ENCODE measurements around the gene FA2H.
"Not testable (repeated sequence)": the region's sequence is repeated elsewhere in the genome, so short reads cannot be mapped to it uniquely, and the experiment has no call there.

Gene FA2H

DNA sequence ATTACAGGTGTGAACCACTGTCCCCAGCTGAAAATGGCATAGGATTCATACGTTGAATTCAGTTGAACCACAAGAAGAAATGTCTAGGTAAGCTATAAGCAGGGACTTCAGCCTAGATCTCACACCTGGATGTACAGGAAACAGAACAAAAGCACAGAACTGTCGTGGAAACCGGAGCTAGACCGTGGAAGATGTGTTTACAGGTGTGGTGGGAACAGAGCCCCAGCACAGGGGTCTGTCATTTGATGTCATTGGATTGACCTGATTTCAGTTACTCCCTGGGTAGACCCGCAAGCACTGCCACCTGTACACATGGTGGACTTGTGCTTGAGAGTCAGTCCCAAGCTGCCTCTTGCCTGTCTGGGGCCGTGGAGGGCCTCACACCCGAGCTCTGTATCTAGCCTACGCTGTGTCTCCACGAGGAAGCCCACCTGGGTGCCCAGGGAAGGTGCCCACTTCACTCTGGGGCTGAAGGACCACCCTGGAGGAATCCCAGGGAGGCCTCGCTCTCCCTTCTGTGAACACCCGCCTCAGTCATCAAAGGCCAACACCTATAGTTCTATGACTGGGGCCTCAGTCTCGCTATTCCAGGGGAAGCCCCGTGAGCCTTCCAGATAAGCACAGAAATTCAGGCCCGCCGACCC, 41.8 kb downstream of the FA2H start:
- no peaks in the 10 kb centered on the region; a peak in 1 of 22 replicates for H4K20me1 ChIP-seq
- no peaks in the 10 kb centered on the region for H3K9me3 ChIP-seq (replicated peaks in 1 of 11)
- H3K4me2 ChIP-seq = no peak overlapping the region
- no peak for TF ChIP-seq Cebpa-rat (IDR thresholded peaks at IDR 0.05)
- H3K9ac ChIP-seq = no peak overlapping the region
- no peak overlapping the region for H3K4me3 ChIP-seq
- H3K4me1 ChIP-seq = peaks cover 6 to 40% (median 31%) of the 10 kb centered on the region in 10 experiments; a peak in 17 of 20 replicates
- no peak overlapping the region for H3K27ac ChIP-seq
- H3K27me3 ChIP-seq = no peaks in the 10 kb centered on the region
- no peaks in the 10 kb centered on the region for H3K36me3 ChIP-seq

DNA sequence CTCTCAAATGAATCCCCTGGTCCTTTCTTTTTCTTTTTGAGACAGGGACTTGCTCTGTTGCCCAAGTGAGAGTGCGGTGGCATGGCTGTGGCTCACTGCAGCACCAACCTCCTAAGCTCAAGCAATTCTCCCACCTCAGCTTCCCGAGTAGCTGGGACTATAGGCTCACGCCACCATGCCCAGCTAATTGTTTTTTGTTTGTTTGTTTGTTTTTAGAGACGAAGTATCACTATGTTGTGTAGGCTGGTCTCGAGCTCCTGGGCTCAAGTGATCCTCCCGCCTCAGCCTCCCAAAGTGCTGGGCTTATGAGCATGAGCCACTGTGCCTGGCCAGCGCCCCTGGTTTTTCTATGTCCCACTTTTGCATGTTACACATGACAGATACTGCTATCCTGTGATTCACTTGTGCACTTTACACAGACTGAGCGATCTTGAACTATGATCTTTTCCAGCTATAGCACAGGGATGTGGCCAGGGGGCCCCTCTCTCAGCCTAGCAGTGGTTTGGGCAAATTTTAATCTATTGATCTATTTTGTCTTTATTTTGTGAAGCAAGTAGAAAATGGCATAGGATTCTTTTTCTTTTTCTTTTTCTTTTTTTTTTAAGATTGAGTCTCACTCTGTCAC, 42.7 kb downstream of the FA2H start:
- H3K4me1 ChIP-seq = peaks cover 6 to 31% (median 23%) of the 10 kb centered on the region in 10 experiments; a peak in 17 of 20 replicates
- H3K9me3 ChIP-seq (replicated peaks in 1 of 11) = peaks cover 2 to 7% (median 4%) of the 10 kb centered on the region in 11 experiments; a peak in 20 of 22 replicates
- H3K4me2 ChIP-seq = no peak overlapping the region
- H4K20me1 ChIP-seq = no peaks in the 10 kb centered on the region
- H3K9ac ChIP-seq = no peak overlapping the region
- TF ChIP-seq Cebpa-rat (IDR thresholded peaks at IDR 0.05) = no peak
- no peaks in the 10 kb centered on the region for H3K27me3 ChIP-seq
- no peaks in the 10 kb centered on the region for H3K36me3 ChIP-seq
- H3K27ac ChIP-seq = no peak overlapping the region
- no peak overlapping the region for H3K4me3 ChIP-seq

DNA sequence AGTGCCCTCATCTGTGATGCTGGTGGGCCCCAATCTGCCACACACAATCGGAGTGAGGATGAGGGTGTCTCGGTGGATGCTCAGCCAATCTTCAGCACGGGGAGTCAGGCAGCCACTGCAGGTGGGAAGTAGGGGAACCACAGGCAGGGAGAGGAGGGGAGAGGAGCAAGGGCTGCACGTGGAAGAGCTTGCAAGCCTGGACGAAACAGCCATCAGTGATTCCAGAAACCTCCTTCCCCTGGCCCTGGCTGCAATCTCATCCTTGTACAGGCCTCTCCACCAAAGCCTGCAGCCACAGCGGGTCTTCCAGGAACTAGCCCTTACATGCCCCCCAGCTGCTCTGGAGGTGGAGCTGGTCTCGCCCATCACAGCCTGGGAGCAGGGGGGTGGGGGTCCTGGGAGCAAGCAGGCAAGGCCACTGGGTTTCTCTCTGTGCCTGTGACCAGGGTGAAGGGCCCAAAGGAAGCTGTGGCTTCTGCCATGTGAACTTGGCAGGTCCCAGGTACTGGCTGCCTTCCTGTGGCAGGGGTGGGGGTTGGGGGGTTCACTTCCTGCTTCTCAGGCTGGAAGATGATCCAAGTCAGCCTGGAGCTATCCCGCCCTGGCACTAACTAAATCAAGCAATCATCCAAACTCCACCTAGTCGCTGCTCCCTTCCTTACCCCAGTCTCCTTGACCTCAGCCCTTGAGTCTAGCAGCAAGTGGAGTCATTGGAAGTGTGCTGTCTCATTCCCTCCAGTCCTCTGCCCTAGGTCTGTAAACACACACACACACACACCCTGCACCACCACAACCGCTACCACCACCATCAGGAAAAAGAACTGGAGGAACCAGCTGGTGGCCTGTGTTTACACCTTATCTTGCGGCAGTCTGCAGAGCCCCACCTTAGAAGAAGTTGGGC, 44.6 kb downstream of the FA2H start:
- Histone ChIP-seq H3K27me3 (no peaks in the 10 kb centered on the region), H3K4me2 (peak overlapping the region; percentile 18 to 83 (median 63); a peak in 20 of 22 replicates), H3K9me3 (replicated peaks in 1 of 11) (peaks cover 6 to 12% (median 10%) of the 10 kb centered on the region in 11 experiments; a peak in 20 of 22 replicates), H3K4me1 (peaks cover 6 to 20% (median 12%) of the 10 kb centered on the region in 10 experiments; a peak in 17 of 20 replicates), H3K4me3 (no peak overlapping the region), H3K9ac (peak overlapping the region in 2 of 11 experiments; percentile 3 to 29; a peak in 2 of 22 replicates), H3K36me3 (no peaks in the 10 kb centered on the region), H4K20me1 (no peaks in the 10 kb centered on the region), H3K27ac (peak overlapping the region in 3 of 11 experiments; percentile 8 to 20 (median 20); a peak in 2 of 22 replicates)
- no peak for TF ChIP-seq Cebpa-rat (IDR thresholded peaks at IDR 0.05)

DNA sequence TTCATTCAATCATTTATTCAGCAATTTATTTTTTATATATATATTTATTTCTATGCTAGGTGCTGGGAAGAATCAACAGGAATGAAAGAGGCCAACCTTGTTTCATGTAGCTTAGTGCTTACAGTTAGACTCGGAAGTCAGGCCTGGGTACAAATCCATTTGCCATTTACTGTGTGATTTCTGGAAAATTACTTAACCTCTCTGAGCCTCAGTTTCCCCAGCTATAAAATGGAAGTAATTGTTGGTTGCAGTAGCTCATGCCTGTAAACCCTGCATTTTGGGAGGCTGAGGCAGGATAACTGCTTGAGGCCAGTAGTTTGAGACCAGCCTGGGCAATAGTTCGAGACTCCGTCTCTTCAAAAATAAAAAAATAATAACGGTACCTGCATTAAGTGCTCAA, 46.7 kb downstream of the FA2H start:
- H3K36me3 ChIP-seq = no peaks in the 10 kb centered on the region
- no peak for TF ChIP-seq Cebpa-rat (IDR thresholded peaks at IDR 0.05)
- peaks cover 6 to 12% (median 10%) of the 10 kb centered on the region in 11 experiments; a peak in 20 of 22 replicates for H3K9me3 ChIP-seq (replicated peaks in 1 of 11)
- no peaks in the 10 kb centered on the region for H4K20me1 ChIP-seq
- no peak overlapping the region for H3K27ac ChIP-seq
- no peak overlapping the region for H3K4me2 ChIP-seq
- H3K27me3 ChIP-seq = no peaks in the 10 kb centered on the region
- no peak overlapping the region for H3K9ac ChIP-seq
- no peak overlapping the region for H3K4me3 ChIP-seq
- peaks cover 12 to 24% (median 20%) of the 10 kb centered on the region in 10 experiments for H3K4me1 ChIP-seq

DNA sequence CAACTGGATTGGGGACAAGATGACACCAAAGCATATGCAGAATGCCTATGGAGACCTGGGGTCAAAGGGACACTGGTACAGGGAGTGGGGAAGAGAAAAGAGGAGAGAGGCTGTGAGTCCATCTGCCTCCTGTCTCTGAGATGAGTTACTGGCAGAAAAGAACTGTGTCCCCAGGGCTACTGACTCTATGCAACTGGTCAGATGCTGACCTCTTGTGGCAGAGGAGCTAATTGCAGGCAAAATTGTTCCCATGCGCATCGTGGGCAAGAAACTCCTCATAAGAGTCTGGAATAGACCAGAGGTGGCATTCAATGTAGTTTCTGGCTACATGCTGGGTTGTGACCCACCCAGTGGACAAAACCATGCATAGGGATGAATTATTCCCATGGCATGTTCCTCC, 47.9 kb downstream of the FA2H start:
- Histone ChIP-seq H3K4me3 (no peak overlapping the region), H3K9ac (no peak overlapping the region), H4K20me1 (no peaks in the 10 kb centered on the region), H3K4me1 (peaks cover 13 to 32% (median 25%) of the 10 kb centered on the region in 10 experiments), H3K27me3 (no peaks in the 10 kb centered on the region), H3K9me3 (replicated peaks in 1 of 11) (peaks cover 6 to 12% (median 10%) of the 10 kb centered on the region in 11 experiments; a peak in 20 of 22 replicates), H3K36me3 (no peaks in the 10 kb centered on the region), H3K27ac (no peak overlapping the region), H3K4me2 (no peak overlapping the region)
- no peak for TF ChIP-seq Cebpa-rat (IDR thresholded peaks at IDR 0.05)

DNA sequence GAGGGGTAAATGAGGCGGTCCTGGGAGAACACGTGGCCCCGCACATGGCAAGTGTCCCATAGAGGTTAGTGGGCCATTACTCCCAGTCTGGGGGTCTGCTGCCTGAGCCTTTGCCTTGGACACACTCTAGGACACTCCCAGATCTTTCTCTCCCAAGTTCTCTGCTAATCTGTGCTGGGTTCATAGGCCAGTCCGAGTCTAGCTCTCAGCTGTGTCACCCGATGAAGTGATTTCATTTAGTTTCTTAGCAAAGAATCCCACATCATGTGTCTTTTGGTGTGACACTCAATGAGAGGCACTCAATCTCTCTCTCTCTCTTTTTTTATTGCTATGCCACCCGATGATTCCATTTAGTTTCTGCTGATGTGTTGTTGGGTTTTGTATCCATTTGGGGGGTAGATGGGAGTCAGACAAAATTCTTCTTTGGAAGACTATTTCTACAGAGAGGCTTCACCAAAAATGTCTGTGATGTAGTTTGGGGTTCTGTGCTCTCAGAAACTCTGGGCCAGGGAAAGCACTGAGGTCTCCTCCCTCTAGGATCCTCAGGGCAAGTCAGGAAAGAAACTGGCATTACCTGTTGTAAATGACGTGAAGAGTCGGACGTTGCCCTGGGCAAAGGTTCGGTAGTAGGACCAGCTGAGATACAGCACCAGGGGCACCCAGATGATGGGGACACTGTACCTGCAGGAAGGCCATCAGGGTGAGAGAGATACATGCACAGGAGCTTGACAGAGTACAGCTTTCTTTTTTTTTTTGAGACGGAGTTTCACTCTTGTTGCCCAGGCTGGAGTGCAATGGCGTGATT, 48.8 kb downstream of the FA2H start:
- Histone ChIP-seq H3K27me3 (no peaks in the 10 kb centered on the region), H3K9me3 (replicated peaks in 1 of 11) (peaks cover 6 to 12% (median 10%) of the 10 kb centered on the region in 11 experiments; a peak in 20 of 22 replicates), H3K4me1 (peaks cover 19 to 37% (median 28%) of the 10 kb centered on the region in 10 experiments), H4K20me1 (no peaks in the 10 kb centered on the region), H3K9ac (no peak overlapping the region), H3K27ac (no peak overlapping the region), H3K4me2 (no peak overlapping the region), H3K36me3 (no peaks in the 10 kb centered on the region), H3K4me3 (no peak overlapping the region)
- TF ChIP-seq Cebpa-rat (IDR thresholded peaks at IDR 0.05) = no peak

DNA sequence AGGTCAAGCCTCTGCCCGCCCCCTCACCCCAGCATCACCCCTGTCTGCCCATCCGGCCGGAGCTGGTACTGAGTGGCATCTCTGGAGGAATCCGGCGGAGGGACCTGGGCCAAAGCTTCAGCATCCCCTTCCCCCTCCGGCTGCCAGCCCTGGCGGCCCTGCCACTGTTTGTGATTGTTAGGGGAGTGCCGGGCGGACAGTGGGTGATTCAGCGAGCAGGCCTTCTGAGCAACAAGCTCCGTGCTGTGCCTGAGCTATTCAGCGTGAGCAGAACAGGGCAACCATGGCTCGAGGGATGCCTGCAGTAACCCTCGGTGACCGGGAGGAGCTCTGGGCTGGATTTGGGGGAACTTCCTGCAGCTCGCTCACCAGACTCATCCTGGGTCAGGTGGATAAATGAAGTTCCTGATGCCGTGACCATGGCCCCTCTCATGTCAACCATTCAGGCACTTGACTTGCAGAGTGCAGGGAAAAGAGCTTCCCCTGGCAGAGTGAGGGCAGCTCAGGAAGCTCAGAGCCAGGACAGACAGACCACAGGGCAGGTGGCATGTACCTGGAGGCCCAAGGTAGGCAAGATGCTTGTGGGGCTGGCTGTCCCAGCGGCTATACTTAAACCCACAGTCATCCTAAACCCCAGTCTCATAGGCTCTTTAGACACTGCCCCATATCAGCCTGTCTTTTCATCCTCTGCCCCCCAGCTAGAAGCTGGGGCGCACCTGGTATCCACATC, 49.6 kb downstream of the FA2H start:
- H3K9me3 ChIP-seq (replicated peaks in 1 of 11) = peaks cover 6 to 12% (median 10%) of the 10 kb centered on the region in 11 experiments; a peak in 20 of 22 replicates
- TF ChIP-seq Cebpa-rat (IDR thresholded peaks at IDR 0.05) = no peak
- H3K9ac ChIP-seq = no peak overlapping the region
- H3K4me1 ChIP-seq = peaks cover 14 to 31% (median 22%) of the 10 kb centered on the region in 10 experiments
- H3K27me3 ChIP-seq = no peaks in the 10 kb centered on the region
- no peak overlapping the region for H3K27ac ChIP-seq
- no peaks in the 10 kb centered on the region for H4K20me1 ChIP-seq
- H3K4me3 ChIP-seq = no peak overlapping the region
- no peak overlapping the region for H3K4me2 ChIP-seq
- no peaks in the 10 kb centered on the region for H3K36me3 ChIP-seq

DNA sequence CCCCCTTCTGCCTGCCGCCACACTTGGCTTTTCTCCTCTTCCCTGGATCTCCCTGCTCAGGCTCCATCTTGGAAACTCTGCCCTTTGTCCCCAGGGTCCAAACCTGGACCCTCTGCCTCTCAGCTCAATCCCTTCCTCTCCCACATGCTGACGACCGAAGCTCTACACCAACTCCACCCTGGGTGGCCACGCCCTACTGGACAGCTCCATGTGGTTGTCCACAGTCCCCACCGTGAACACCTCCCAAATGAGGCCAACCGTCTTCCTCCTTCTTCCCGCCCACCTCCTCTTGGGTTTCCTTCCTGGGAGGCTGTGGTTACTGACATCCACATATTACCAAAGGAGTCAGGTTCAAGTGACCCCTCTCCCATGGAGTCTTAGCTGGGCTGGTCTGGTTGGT, 51.4 kb downstream of the FA2H start:
- Histone ChIP-seq H3K36me3 (no peaks in the 10 kb centered on the region), H3K27me3 (no peaks in the 10 kb centered on the region), H3K4me1 (peaks cover 8 to 25% (median 18%) of the 10 kb centered on the region in 10 experiments), H3K9me3 (replicated peaks in 1 of 11) (peaks cover 6 to 12% (median 10%) of the 10 kb centered on the region in 11 experiments; a peak in 20 of 22 replicates), H4K20me1 (no peaks in the 10 kb centered on the region), H3K4me2 (peak overlapping the region; percentile 46 to 75 (median 64); a peak in 20 of 22 replicates), H3K4me3 (no peak overlapping the region; a peak in 1 of 20 replicates), H3K27ac (no peak overlapping the region), H3K9ac (no peak overlapping the region)
- no peak for TF ChIP-seq Cebpa-rat (IDR thresholded peaks at IDR 0.05)

DNA sequence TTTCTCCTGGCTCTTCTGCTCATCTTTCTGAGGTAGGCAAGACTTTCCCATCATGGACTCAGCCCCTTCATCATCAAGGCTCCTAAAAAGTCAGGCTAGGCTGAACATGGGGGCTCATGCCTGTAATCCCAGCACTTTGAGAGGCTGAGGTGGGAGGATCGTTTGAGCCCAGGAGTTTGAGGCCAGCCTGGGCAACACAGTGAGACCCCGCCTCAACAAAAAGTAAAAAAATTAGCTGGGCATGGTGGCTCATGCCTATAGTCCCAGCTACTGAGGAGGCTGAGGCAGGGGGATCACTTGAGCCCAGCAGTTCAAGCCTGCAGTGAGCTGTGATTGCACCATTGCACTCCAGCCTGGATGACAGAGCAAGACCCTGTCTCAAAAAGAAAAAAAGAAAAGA, 52.5 kb downstream of the FA2H start:
- not testable (repeated sequence) for H4K20me1 ChIP-seq; H3K36me3 ChIP-seq; H3K9me3 ChIP-seq (replicated peaks in 1 of 11); H3K27ac ChIP-seq; H3K9ac ChIP-seq; H3K27me3 ChIP-seq; H3K4me3 ChIP-seq
- H3K4me1 ChIP-seq = peaks cover 13 to 33% (median 26%) of the 10 kb centered on the region in 10 experiments
- peak overlapping the region in 4 of 11 experiments; percentile 11 to 71 (median 46); a peak in 6 of 22 replicates for H3K4me2 ChIP-seq
